ENCODE measurements around the gene SMIM32.

The SMIM32 gene

DNA sequence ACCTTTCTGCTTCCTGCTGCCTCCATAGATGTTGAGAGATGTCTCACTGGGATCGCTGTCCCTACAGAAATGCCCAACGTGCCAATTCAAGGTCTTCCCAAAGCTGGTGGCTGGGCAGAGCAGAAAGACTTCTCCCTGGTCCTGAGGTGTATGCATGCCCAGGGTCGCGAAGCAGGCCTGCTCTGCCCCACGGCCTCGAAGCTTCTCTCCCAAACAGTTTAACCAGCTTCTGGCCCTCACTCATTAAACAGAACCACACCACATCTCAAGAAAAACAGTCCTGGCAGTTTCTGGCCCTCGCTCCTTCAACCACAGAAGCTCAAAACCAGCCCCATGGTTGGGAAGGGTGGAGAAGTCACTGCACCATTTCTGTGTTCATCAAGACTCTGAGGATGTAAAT lies 14.7 kb upstream of the SMIM32 start:
- DNase-seq (ENCODE audit: low read depth) = no peak

DNA sequence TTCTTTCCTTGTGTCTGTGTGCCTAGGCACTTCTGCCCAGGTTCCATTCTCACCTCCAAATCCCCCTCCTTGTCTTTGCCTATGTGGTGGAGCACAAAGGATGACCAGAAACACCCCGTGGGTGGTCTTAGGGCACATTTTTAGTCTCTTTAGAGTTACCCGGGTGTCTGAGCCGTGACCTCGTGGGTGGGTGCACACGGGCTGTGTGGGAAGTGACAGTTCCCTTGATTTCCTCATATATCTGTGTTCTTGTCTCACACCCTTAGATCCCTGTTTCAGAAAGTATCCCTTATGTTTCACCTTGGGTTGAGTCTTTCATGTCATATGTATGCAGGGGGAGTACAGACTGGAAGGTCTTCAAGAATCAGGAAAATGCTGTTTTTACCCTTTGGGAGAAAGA lies 13.4 kb upstream of the SMIM32 start:
- DNase-seq (ENCODE audit: low read depth) = no peak

DNA sequence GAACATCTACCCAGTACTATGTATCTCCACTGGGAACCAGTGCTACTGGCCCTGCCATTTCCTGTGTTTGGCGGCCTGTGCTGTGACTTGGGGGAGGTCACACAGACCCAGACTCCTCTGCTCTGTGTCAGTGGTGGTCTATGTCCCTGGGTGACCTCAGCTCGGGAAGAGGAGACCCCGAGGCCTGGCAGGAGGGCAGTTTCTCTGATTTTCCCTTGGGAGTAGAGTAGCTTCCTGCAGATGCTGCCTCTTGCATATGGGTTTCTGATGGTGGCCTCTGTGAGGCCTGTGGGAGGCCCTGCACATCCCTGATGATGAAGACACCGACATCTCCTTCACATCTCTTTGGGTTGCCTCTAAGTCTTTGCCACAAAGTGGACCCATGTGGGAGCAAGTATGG lies 13.0 kb upstream of the SMIM32 start:
- DNase-seq (ENCODE audit: low read depth) = no peak

DNA sequence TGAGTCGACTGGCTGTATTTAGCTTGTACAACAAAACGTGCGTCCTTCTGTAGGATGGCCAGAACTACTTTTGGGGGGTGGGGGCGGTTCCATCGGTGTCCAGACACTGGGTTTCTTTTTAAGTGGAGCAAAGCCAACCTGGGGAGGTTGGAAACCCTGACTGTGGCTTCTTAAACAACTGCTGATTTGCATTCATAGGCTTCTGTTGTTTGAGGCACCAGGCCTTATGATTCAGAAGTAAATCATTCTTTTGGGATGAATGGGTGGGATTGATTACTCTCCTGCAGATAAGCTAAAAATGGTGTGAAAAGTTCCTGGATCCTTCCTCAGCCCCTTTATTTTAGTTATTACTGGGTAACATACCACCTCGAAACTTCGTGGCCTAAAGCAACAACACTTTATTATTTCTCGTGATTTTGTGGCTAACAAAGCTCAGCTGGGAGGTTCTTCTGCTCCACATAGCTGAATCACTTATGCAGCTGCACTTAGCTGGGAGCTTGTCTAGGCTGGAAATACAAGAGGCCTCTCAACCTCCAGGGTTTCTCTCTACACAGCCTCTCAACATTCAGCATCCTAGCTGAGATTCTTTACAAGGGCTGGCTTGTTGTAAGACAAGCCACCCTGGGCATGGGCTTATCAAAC lies 12.2 kb upstream of the SMIM32 start:
- no peak for DNase-seq (ENCODE audit: low read depth)

DNA sequence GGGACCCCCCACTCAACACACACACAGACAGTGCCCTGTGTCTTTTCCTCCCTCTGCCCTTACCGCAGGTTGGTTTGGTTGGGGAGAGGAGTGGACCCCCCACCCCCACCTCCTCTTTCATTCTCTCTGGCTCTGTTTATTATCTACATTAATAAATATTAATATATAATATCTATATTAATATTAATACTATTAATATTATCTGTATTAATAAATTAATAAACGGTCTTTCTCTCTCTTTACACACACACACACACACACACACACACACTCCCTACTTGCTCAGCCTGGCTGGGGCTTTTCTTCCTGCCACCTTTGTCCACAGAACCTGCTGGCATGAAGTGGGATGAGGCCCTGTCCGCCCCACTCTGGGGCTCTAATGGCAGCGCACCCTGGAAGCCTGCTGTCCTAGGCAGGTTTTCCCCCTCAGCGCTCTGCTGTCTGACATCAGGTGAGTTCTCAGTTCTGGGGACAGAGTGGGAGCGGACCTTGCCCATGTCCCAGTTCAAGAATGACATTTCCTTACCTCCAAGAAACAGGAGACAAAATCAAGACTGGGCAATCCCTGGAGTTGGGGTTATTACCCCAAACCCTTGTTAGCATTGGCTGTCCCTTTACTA lies 10.5 kb upstream of the SMIM32 start:
- DNase-seq (ENCODE audit: low read depth) = no peak

DNA sequence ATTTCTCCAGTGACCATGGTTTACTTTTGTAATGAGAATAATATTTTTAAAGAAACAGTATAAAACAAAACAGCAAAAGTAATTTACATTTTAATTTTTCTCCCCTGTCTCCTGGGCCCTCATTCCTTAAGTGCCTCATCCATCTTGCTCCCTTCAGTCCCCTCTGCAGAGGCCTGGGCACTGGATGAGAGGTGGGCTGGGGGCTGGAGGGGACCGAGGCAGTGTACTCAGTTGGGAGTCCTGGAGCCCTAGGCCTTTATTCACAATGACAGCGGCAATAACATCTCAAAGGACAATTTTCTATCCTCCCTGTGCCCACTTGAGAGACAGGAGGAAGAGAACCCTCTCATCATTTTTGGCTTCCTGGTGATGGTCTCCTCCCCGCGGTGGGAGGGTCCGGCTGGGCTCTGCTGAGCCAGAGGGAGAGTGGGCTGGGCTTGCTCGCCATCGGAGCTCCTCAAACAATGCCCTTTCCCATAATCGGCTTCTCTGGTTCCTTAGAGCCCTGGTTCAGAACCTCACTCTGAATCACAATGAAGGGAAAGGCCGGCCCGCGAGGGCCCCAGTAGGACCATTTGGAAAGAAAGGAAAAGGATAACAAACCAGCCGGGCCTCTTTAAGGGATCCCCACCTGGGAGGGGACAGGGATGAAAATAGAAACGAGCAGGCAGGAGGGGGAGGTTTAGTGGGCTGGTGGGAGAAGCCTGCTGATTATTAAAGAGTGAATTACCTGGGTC lies 9.7 kb upstream of the SMIM32 start:
- DNase-seq (ENCODE audit: low read depth) = no peak

DNA sequence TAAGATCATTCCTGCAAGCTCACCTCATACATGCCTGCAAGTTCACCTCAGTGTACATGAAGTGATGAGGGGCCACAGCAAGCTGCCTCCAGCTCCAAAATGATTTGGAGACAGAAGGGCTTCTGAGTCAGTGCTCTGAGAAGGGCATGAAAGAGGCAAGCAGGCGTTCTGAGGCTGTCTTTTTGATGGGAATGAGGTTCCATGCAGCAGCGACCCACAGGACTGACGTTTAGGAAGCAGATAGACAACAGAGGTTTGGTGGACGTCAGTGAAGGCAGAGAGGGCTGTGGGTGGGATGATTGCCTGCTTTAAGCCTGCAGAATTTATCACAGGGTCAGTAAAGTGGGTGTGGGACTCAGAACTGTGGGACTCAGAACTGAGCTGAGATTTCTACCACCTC lies 8.9 kb upstream of the SMIM32 start:
- DNase-seq (ENCODE audit: low read depth) = no peak

DNA sequence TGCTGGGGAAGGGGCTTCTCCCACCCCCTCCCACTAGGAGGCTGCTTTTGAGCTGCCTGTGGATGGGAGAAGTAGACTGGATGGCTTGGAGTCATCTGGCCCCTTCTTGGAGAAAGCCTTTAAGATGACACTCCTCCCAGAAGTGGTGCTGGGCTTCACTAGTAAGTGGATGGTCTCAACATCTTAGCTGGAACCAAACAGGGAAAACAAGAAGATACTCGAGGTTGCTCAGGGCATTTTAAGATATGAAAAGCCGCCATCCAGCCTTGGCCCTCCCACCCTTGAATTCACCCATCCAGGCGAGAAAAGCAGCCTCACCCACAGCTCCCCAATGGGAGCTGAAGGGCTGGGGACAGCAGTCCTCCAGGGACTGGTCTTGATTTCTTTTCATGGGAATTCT lies 7.8 kb upstream of the SMIM32 start:
- no peak for DNase-seq (ENCODE audit: low read depth)

DNA sequence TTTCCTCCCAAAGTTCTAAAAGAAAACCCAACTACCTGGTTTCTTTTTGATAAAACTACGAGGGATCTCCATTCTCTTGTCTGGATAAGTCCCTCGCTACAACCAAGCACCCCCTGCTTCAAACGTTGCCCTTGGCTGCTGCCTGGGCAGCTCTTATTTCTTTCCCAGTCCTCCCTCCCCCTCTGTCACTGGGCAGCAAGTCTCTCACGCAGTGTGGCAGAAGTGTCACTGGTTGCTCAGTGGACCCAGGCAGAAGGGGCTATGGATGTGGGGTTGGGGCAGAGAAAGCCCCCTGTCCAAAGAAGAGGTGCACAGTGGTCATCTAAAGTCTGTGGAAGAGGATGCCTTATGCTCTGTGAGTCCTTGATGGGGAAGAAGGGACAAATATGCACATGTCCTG lies 7.2 kb upstream of the SMIM32 start:
- no peak for DNase-seq (ENCODE audit: low read depth)

DNA sequence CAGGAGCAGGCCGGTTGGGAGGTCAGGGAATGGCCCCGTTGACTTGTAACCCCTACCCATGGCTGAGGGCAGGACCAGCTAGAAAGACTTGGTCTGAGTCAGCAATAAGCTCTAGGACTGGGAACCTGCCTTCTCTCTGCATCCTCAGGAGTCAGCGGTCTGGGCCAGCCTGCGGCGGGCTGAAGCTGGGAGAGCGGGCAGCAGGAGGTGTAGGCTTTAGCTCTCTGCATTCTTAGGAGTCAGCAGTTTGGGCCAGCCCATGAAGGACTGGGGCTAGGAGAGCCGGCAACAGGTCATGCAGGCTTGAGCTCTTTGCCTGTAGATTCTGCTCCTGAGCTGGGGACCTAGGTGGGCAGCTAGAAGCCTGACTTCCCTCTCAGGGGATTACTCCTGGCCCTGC lies 6.4 kb upstream of the SMIM32 start:
- DNase-seq (ENCODE audit: low read depth) = no peak

DNA sequence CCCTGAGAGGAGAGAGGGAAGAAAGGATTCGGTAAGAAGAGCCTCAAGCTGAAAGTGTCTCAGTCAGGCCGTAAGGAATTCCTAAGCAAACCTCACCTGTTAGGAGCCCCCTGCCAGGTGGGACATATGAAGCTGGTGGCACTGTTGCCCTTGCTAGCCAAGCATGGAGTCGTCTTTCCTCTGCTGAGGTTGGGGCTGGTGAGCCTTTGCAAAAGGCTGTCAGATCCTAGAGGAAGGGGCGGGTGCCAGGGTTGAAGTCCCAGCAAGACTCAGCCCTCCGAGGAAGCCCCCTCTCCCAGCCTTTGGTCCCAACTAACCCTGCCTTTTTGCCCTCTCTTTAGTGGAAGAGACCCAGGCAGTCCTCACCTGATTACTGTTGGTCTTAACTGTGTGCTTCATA lies 5.5 kb upstream of the SMIM32 start:
- DNase-seq (ENCODE audit: low read depth) = no peak

DNA sequence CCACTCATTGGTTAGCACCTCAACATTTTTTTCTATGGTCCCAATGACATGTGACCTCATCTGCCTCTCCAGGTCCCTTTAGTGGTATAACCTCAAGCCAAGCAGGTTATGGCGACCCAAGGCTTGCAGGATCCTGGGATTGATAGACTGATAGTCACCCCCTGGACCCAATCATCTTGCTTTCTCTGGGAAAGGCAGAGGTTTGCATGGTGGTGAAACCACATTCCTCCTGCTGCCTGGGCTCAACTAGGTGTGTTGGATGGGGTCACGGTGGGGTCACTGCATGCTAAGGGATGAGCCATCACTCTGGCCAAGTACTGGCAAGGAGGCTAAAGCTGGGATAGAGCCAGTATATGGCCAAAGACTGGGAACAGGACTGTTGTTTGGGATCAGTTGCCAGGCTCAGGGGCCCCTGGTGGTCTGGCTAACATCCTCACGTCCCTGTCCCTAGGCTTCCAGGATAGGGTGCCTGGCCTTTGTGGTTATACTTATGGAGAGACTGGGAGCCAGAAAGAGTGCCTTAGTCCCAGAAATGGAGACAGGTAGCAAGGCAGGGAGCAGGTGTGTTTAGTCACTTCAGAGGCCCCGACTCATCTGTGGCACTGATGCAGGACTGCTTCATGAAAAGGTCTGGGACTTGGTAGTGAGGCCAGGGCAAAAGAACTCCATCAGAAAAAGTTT lies 4.6 kb upstream of the SMIM32 start:
- DNase-seq (ENCODE audit: low read depth) = no peak

DNA sequence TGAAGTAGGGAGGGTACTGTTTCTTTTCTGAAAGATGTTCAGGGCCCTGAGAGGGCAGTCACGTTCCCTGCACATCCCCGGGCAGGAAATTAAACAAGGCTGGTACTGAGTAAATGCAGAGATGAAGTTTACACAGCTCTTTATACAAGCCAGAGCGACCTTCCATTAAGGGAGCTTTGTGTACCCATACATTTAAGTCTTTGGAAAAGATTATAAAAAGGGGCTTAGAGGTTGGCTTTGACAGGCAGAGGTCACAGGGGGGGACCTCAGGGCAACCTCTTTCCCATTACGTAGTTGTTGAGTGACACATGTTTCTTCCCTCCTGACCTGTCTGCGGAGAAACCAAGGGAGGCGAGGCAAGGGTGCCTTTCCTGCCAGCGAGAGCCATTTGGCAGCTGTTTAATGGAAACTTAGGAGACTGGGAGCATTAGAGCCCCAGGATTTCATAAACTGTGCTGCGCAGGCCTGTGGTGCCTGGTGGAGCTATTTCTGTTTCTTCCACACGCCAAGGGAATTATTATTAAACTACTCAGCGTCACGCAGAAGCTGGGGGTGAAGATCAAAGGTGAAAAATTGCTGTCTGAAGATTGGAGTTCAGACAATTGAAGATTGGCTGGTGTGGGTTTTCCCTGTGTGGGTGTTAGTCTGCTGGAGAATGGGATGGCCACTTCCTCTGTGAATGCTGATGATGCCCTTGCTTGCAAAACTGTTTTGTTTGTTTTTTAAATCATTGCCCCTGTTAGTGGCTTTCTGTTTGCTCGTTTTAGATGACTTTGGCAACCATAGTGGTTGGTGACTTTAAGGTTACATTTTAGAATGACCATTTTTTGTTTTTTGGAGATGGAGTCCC lies 3.2 kb upstream of the SMIM32 start:
- DNase-seq (ENCODE audit: low read depth) = no peak

DNA sequence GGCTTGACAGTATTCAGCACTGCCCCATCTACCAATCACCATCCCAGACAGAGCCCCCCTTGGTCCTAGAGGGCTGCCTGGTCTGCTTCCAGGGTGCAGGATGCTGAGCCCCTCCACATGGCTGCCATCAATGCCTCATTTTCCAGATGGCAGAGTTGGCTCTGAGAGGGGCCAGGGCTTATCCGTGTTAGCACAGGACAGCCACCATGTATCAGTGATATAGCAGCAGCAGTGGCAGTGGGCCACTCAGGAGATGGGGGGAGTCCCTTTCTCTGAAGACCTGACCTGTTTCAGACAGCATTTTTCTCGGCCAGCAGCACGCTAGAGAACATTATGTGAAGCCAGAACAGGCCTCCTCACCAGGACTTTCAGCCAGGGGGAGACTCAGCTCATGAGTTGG lies 1.6 kb upstream of the SMIM32 start:
- DNase-seq (ENCODE audit: low read depth) = no peak

DNA sequence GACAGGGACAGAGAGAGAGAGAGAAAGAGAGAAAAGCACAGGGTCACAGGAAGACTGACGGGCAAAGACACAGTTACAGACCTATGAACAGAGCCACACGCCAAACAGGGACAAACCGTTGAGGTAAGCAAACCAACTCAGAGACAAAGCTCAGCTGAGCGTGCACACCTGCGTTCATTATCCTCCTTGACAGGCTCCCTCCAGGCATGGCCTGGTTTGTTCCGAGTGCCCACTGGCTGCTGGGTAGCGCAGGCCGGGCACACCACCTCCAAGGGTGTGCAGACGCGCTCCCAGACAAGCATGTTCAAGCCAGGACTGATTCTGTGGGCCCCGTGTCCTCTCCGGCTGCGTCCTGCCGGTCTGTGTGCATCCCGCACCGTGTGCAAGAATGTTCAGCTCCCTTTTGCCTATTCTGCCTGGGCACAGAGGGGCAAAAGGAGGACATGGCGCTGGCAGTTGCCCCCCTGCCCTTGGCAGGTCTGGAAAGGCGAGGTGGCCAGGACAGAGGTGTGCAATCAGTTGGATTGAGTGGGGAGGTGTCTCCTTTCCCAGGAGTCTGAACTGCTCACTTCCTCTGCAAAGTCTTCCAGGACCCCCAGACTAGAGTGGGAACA lies 467 bp upstream of the SMIM32 start:
- no peak for DNase-seq (ENCODE audit: low read depth)

DNA sequence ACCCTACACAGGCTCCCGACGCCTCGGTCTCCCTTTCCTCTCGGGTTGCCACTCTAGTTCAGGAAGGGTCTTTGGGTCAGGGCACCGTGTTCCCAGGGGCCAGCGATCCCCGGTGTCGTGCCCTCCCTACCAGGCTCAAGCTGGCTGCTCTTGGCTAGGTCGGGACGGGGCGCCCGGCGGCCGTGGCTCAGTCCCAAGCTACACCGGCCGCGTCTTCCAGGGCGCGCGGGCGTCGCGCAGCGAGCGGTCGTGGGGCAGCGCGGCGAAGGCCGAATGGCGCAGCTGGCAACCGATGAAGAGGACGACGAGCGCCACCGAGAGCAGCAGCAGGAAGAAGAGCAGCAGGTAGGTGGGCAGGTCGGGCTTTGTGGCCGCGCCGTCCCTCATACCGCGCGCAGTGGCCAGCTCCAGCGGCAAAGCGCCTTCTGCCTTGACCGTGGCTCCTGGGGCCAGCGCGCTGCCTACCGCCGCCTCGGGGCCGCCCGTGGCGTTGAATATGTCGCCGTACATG lies 892 bp downstream of the SMIM32 start:
- no peak for DNase-seq (ENCODE audit: low read depth)

DNA sequence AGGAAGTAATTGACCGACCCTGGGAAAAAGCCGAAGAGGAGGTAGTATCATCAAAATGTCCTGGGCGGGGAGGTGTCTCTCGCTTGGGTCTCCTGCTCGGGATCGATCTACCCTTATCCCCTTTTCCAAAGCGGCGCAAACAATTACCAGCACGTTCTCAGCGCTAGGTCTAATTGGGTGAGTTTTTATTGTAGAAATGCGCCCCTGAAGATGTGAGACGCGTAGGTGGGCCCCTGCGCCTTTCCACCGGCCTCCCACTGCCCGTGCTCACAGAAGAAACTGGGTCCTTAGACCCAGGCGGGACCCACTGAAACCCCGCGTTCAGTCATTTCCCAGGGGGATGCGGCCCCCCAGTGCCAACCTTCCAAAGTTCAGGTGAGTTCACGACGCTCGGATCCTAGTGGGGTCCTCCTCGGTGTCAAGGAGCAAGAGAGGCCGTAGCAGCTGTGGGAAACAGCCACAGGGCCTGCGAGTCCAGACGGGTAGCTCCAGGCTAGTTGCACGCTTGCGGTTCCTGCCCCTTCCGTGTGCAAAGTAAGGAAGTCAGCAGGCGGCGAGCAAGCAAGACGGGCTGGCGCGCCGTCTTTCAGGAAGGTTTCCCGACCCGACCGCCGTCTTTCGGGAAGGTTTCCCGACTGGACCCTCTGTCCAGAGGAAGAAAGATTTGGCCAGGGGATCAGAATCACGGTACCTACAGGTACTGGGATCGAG lies 1.5 kb downstream of the SMIM32 start:
- DNase-seq (ENCODE audit: low read depth) = no peak

DNA sequence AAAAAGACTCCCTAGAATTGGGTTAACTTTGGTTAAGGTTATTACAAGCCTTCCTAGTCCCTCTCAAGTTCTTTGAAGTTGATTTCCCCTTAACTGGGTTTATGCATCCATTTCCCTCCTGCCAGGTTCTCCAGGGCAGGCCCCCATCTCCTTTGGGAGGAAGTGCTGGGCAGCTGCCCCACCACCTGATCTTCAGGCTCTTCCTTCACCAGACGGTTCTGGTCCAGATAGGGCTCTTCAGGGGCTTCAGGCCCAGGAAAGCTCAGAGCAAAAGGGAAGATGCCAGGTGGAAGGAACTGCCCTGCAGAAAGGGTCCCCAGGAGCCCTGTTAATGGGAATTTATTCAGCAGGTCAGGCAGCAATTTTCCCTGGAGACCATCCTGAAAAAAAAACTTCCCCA lies 2.1 kb downstream of the SMIM32 start:
- DNase-seq (ENCODE audit: low read depth) = no peak

DNA sequence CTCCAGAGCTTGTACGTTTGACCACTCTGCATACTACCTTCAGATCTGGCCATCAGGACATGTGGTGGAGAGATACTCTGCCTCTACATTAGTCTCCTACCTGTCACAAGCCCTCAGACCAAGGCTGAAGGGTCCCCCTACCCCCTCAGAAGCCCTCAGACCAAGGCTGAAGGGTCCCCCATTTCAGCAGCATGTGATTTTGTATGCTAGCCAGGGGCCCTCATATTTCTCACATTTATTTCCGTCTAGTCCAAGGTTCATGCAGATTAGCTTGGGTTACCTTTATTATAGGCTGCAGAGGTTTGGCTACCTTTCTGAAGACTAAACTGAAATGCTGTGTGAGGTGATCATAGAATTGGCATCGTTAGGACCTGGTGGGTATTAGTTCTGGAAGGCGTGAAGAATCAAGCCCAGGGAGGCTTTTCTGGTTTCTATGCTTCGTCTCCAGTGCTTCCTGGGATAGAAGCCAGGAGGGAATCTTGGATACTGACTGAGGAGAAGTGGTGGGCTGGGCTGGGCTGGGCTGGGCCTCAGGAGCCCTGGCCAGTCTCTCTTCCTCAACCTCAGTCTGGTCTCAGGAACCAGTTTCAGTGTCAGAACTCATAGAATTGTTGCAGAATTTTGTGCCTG lies 2.8 kb downstream of the SMIM32 start:
- DNase-seq (ENCODE audit: low read depth) = no peak

DNA sequence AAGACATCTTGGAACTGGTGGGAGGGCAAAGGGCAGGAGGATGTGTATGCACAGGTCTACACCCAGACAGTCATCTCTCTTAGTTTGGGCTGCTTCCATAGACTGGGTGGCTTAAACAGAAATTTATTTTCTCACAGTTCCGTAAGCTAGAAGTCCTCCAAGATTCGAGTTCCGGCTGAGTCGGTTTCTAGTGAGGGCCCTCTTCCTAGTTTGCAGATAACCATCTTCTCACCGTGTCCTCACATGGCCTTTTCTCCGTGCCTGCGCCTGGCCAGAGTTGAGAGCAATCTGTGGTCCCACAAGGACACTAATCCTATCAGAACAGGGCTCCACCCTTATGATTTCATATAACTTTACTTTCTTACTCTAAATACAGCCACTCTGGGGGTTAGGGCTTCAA lies 4.1 kb downstream of the SMIM32 start:
- no peak for DNase-seq (ENCODE audit: low read depth)
